ENCODE measurements around the gene RRAS2. TPM values are rescaled to one million over a fixed set of nuclear protein-coding genes. Genes with fewer than 3 reads are reported as not detected.

Gene RRAS2
- total RNA-seq, 4 donors from 2014 or later = 44.0 to 110 (median 69.5) TPM

DNA sequence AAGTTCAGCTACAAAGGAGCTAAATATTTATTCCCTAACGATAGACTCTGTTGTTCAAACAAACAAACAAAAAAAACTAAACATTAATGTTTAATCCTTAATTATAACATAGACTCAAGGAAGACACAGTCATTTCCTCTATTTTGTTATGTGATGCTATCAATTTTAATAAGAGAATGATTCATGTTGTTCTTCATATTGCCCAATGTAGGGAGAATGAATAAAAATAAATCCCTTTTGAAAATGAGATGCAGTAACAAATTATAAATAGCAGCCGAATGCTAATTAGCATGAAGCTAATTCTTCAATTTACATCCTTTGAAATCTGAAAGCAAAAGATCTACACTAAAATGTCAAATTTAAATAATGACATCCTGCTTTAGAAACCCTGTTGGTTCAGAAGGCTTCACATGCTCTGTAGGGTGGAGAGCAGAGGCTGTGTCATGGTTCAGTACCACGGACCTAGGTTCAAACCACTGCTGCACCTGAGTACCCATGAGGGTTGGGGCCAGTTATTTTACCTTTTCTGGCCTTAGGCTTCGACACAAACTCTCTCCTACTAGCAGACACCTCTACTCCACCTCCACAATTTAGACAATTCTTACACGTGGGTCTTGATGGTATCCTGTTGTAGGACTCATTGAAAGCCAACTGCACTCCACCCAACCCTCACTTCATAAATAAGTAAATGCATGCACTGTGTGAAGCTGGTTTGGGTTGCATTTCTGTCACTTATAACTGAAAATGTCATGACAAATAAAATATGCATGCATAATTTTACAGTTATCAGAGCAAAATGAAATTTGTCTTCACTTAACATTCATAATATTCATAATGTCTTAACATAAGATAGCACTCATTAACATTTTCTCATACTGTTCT, 89.0 kb downstream of the RRAS2 start:
- H3K27me3 ChIP-seq = no peaks in the 10 kb centered on the region
- H3K27ac ChIP-seq = no peak overlapping the region
- ATAC-seq = no peak
- H3K9me3 ChIP-seq = no peaks in the 10 kb centered on the region
- WGBS, 2 donors (ENCODE audit: low coverage in 1 of 2) = 78% methylated on average over 4 to 5 of the region's 5 CpGs
- no peak for TF ChIP-seq POLR2A (IDR thresholded peaks at IDR 0.05)
- TF ChIP-seq, protein P1, sequence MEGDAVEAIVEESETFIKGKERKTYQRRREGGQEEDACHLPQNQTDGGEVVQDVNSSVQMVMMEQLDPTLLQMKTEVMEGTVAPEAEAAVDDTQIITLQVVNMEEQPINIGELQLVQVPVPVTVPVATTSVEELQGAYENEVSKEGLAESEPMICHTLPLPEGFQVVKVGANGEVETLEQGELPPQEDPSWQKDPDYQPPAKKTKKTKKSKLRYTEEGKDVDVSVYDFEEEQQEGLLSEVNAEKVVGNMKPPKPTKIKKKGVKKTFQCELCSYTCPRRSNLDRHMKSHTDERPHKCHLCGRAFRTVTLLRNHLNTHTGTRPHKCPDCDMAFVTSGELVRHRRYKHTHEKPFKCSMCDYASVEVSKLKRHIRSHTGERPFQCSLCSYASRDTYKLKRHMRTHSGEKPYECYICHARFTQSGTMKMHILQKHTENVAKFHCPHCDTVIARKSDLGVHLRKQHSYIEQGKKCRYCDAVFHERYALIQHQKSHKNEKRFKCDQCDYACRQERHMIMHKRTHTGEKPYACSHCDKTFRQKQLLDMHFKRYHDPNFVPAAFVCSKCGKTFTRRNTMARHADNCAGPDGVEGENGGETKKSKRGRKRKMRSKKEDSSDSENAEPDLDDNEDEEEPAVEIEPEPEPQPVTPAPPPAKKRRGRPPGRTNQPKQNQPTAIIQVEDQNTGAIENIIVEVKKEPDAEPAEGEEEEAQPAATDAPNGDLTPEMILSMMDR (IDR thresholded peaks at IDR 0.05) = no peak
- TF ChIP-seq EP300 (IDR thresholded peaks at IDR 0.05) = no peak
- TF ChIP-seq POLR2AphosphoS5 (IDR thresholded peaks at IDR 0.05) = no peak
- H3K4me3 ChIP-seq = no peak overlapping the region
- no peaks in the 10 kb centered on the region for H3K4me1 ChIP-seq
- peaks cover 0 to 26% of the 10 kb centered on the region in 2 donors for H3K36me3 ChIP-seq

DNA sequence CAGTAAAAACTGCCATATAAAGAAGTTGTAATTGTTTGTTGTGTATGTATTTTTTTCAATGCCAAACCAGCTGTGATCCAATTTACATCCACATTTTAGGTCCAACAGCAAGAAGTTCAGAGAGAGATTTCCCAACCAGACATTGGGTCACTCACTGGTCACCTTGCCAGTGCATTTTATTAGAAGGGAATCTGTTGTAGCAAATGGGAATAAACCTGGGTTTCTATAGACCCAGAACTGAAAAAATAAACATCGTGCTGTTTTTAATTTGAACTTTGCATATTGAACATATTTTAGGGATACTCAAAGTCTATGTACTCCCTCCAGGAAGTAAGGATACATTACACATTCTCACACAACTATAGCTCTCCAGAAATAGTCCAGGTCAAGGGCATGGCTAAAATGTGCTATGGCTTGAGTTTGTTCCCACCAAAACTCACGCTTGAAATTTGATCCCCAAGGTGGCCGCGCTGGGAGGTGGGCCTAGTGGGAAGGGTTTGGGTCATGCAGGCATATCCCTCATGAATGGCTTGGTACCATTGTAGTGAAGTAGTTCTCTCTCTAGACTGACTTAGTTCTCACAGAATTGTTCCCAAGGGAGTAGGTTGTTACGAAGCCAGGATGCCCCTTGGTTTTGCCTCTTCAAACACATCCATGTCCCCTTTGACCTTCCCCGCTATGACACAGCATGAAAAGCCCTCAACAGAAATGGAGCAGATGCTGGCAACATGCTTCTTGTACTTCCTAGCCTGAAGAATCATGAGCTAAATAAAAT, 90.9 kb downstream of the RRAS2 start:
- no peaks in the 10 kb centered on the region for H3K27me3 ChIP-seq
- no peak for TF ChIP-seq POLR2A (IDR thresholded peaks at IDR 0.05)
- TF ChIP-seq, protein P1 (IDR thresholded peaks at IDR 0.05) = no peak
- no peak for TF ChIP-seq POLR2AphosphoS5 (IDR thresholded peaks at IDR 0.05)
- no peak for TF ChIP-seq EP300 (IDR thresholded peaks at IDR 0.05)
- no peak overlapping the region for H3K27ac ChIP-seq
- H3K9me3 ChIP-seq = no peaks in the 10 kb centered on the region
- no peaks in the 10 kb centered on the region for H3K4me1 ChIP-seq
- peaks cover 0 to 26% of the 10 kb centered on the region in 2 donors for H3K36me3 ChIP-seq
- ATAC-seq = no peak
- no peak overlapping the region for H3K4me3 ChIP-seq
- 78 to 91% methylated on average over 4 to 6 of the region's 6 CpGs for WGBS, 2 donors (ENCODE audit: low coverage in 1 of 2)

DNA sequence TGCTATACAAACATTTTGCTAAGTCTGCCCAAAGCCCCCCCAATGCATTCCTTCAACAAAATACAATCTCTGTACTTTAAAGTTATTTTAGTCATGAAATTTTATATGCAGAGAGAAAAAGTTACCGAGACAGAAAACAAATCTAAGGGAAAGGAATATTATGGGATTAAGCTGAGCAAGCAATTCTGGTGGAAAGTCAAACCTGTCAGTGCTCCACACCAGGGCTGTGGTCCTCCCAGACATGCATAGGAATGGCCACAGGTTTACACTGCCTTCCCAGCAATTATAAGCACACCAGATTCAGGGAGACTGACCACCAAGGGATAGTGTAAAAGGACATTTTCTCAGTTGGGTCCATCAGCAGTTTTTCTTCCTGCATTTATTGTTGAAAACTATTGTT, 92.4 kb downstream of the RRAS2 start:
- Histone ChIP-seq H3K36me3 (peaks cover 0 to 23% of the 10 kb centered on the region in 2 donors), H3K4me3 (no peak overlapping the region), H3K27me3 (no peaks in the 10 kb centered on the region), H3K9me3 (no peaks in the 10 kb centered on the region), H3K4me1 (peaks cover 0 to 5% (median 0%) of the 10 kb centered on the region in 3 donors), H3K27ac (no peak overlapping the region)
- ATAC-seq = no peak
- TF ChIP-seq EP300 (IDR thresholded peaks at IDR 0.05) = no peak
- TF ChIP-seq POLR2AphosphoS5 (IDR thresholded peaks at IDR 0.05) = no peak
- WGBS, 2 donors (ENCODE audit: low coverage in 1 of 2) = 63 to 83% methylated on average over 1 of the region's 1 CpG

DNA sequence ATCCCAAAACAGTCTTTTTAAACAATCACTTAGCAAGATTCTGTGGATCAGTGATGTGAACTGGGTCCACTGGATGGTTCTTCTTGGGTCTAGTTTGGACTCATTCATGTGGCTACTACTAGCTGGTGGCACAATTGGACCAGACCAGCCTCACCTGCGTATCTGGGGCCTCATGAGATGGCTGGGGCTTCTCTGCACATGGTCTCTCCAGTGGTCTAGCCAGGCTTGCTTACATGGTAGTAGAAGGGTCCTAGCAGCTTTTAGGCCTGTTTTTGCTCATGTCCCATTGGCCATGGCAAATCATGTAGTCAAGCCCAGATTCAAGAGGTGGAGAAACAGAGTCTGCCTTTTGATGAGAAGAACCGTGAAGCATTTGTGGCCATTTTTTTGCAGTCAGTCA, 94.0 kb downstream of the RRAS2 start:
- H3K4me3 ChIP-seq = no peak overlapping the region
- H3K4me1 ChIP-seq = peaks cover 0 to 19% (median 6%) of the 10 kb centered on the region in 3 donors
- WGBS, 2 donors (ENCODE audit: low coverage in 1 of 2) = 100% methylated on average over 1 of the region's 2 CpGs; no CpG with 5 or more reads in 1 of the 2 donors
- H3K27ac ChIP-seq = no peak overlapping the region
- H3K27me3 ChIP-seq = no peaks in the 10 kb centered on the region
- peaks cover 0 to 23% of the 10 kb centered on the region in 2 donors for H3K36me3 ChIP-seq
- H3K9me3 ChIP-seq = no peaks in the 10 kb centered on the region
- no peak for ATAC-seq
- TF ChIP-seq POLR2AphosphoS5 (IDR thresholded peaks at IDR 0.05) = no peak
- TF ChIP-seq EP300 (IDR thresholded peaks at IDR 0.05) = no peak

DNA sequence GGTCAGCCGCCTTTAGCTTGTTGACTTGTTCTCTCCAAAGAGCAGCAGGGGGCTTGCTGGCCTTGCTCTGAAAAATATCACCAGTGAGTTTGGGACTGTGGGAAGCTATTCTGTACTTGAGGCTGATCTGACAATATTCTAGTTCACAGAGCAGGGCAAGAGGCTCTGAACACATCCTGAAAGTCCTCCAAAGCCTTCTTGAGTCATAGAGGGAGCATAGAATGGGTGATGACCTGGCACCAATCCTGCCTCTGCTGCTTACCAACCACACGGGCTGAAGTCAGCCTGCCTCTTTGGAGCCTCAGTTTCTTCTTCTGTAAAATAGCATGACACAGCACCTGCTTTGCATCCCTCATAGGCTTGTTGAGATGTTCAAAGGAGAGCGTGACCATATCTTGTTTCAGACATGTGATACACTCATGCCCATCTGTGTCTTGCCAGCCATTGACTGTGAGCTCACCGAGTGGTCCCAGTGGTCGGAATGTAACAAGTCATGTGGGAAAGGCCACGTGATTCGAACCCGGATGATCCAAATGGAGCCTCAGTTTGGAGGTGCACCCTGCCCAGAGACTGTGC, 96.6 kb downstream of the RRAS2 start:
- no peaks in the 10 kb centered on the region for H3K9me3 ChIP-seq
- peaks cover 5% of the 10 kb centered on the region for H3K27me3 ChIP-seq
- 72 to 83% methylated on average over 2 to 6 of the region's 8 CpGs for WGBS, 2 donors (ENCODE audit: low coverage in 1 of 2)
- no peak for TF ChIP-seq POLR2AphosphoS5 (IDR thresholded peaks at IDR 0.05)
- TF ChIP-seq, protein P1 (IDR thresholded peaks at IDR 0.05) = no peak
- no peak for ATAC-seq
- no peak overlapping the region for H3K27ac ChIP-seq
- peaks cover 0 to 25% of the 10 kb centered on the region in 2 donors for H3K36me3 ChIP-seq
- no peak overlapping the region for H3K4me3 ChIP-seq
- peaks cover 0 to 19% (median 6%) of the 10 kb centered on the region in 3 donors for H3K4me1 ChIP-seq

All from gastroesophageal sphincter (tissue), 4 donors.